ENCODE data around the gene FADS3.

FADS3 gene

GRCh38 chr11:61870541-61871031, 20.8 kb downstream of the FADS3 start:
- FAIRE-seq, result no peak
- TF ChIP-seq TAF1 (IDR thresholded peaks at IDR 0.05; ENCODE audit: borderline replicate concordance, low read depth, low read length) (no peak), POLR2A (IDR thresholded peaks at IDR 0.05; ENCODE audit: low read depth, low read length) (no peak), POLR2AphosphoS5 (IDR thresholded peaks at IDR 0.05; ENCODE audit: low read depth, low read length) (no peak)
- DNase-seq (ENCODE audit: insufficient read length), result no peak

DNA sequence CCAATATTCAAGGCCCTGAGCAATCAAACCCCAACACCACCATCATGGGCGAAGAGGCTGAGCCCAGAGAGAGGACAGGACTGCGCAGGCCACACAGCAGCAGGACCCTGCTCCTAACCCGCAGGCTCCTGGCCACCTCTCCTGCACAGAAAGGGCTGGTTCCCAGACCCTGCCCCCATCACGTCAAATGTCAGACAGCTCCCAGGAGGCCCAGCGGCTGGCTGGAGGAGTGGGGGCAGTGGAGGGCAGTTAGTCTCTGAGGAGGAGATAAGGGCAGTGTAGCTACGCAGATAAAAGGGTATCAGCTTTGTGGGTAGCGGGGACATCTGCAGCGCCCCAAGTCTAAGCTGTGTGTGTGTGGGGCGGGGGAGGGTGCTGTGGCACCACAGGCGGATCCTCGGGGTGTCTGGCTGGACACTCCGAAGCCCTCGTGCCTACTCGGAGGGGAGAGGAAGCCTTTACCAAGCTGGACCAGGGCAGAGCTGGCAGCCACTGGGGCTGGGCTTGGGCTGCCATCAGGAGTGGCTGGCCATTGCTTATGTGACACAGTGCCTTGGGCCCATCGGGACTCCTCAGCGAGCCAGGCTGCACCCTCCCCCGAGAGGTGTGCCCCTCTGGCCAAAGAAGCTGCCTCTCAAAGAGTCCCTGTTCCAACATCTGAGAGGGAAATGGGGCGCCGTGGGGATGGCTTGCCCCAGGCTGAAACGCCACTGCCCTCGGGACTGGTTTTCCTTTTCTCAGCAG, 21.5 kb downstream of the FADS3 start:
- no peak for FAIRE-seq
- DNase-seq (ENCODE audit: insufficient read length), result no peak
- TF ChIP-seq POLR2AphosphoS5 (IDR thresholded peaks at IDR 0.05; ENCODE audit: low read depth, low read length), result no peak
- no peak for TF ChIP-seq TAF1 (IDR thresholded peaks at IDR 0.05; ENCODE audit: borderline replicate concordance, low read depth, low read length)
- TF ChIP-seq POLR2A (IDR thresholded peaks at IDR 0.05; ENCODE audit: low read depth, low read length), result no peak

DNA sequence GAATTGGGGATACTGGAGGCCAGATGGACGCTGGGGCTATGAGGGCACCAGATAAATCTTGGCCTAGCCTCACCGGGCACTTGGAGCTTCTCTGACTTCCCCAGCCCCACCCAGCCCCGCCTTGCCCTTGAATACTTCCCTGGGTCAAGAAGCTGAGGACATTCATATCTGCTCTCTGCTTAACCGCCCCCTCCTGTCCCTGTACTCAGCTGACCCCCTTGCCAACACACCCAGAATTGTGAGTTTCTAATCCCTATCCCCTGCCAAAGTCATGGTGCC, 22.0 kb downstream of the FADS3 start:
- FAIRE-seq (no peak), DNase-seq (ENCODE audit: insufficient read length) (no peak)
- TF ChIP-seq POLR2A (IDR thresholded peaks at IDR 0.05; ENCODE audit: low read depth, low read length) (no peak), POLR2AphosphoS5 (IDR thresholded peaks at IDR 0.05; ENCODE audit: low read depth, low read length) (no peak), TAF1 (IDR thresholded peaks at IDR 0.05; ENCODE audit: borderline replicate concordance, low read depth, low read length) (no peak)

DNA sequence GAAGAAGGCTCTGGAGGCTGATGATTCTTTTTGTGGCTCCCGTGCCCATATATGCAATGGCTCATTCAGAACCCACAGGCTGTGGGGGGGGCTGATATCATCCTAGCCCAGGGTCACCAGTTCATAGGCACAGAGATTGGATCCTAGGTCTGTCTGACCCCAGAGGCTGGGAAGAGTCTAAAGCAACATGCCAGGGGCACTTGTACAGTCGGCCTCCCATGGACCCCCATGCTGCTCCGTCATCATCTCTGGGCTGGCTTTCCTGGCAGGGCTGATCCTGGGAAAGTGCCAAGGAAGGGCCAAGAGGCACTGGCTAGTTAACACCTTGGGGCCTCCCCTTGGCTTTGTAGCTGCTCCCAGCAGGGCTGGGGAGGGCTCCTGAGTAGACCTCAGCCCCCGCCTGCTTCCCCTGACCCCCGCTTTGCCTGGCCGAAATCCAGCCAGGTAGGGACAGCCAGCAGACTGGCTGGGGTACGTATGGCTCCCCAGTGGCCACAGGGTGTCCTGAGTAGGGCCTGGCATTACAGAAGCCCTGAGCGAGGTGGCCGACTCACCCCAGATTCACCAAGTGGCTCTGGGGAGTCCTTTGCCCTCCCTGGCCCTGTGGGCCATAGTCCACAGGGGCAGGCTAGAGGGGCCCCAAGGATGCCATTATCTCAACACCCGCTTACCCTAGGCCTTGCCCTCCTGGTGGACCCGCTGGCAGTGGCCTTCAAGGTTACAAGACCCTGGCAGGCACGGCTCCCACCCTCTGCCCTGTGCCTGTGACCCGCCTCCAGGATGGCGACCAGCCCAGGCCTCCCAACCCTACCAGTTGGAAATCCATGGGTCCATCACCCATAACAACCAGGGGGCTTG, 22.5 kb downstream of the FADS3 start:
- DNase-seq (ENCODE audit: insufficient read length) (no peak), FAIRE-seq (no peak)
- TF ChIP-seq POLR2A (IDR thresholded peaks at IDR 0.05; ENCODE audit: low read depth, low read length), result 0 out of 2 replicates have a peak, but pooled peaks have one; percentile 29
- TF ChIP-seq POLR2AphosphoS5 (IDR thresholded peaks at IDR 0.05; ENCODE audit: low read depth, low read length), result no peak

DNA sequence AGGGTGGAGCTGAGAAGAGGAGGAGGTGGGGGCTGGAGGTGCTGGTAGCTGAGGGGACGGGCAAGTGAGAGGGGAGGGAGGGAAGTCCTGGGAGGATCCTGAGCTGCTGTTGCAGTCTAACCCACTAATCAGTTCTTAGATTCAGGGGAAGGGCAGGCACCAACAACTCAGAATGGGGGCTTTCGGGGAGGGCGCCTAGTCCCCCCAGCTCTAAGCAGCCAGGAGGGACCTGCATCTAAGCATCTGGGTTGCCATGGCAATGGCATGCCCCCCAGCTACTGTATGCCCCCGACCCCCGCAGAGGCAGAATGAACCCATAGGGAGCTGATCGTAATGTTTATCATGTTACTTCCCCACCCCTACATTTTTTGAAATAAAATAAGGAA, 24.4 kb downstream of the FADS3 start:
- DNase-seq (ENCODE audit: insufficient read length), result no peak
- no peak for FAIRE-seq
- TF ChIP-seq POLR2A (IDR thresholded peaks at IDR 0.05; ENCODE audit: low read depth, low read length) (no peak), POLR2AphosphoS5 (IDR thresholded peaks at IDR 0.05; ENCODE audit: low read depth, low read length) (no peak), TAF1 (IDR thresholded peaks at IDR 0.05; ENCODE audit: borderline replicate concordance, low read depth, low read length) (no peak)

GRCh38 chr11:61866231-61866957, 25.0 kb downstream of the FADS3 start:
- DNase-seq (ENCODE audit: insufficient read length) (no peak), FAIRE-seq (no peak)
- TF ChIP-seq POLR2AphosphoS5 (IDR thresholded peaks at IDR 0.05; ENCODE audit: low read depth, low read length) (no peak), TAF1 (IDR thresholded peaks at IDR 0.05; ENCODE audit: borderline replicate concordance, low read depth, low read length) (no peak), POLR2A (IDR thresholded peaks at IDR 0.05; ENCODE audit: low read depth, low read length) (no peak)

GRCh38 chr11:61864814-61865775, 26.2 kb downstream of the FADS3 start:
- DNase-seq (ENCODE audit: insufficient read length), result no peak
- no peak for TF ChIP-seq POLR2A (IDR thresholded peaks at IDR 0.05; ENCODE audit: low read depth, low read length)
- TF ChIP-seq POLR2AphosphoS5 (IDR thresholded peaks at IDR 0.05; ENCODE audit: low read depth, low read length), result no peak
- TF ChIP-seq TAF1 (IDR thresholded peaks at IDR 0.05; ENCODE audit: borderline replicate concordance, low read depth, low read length), result no peak
- no peak for FAIRE-seq

DNA sequence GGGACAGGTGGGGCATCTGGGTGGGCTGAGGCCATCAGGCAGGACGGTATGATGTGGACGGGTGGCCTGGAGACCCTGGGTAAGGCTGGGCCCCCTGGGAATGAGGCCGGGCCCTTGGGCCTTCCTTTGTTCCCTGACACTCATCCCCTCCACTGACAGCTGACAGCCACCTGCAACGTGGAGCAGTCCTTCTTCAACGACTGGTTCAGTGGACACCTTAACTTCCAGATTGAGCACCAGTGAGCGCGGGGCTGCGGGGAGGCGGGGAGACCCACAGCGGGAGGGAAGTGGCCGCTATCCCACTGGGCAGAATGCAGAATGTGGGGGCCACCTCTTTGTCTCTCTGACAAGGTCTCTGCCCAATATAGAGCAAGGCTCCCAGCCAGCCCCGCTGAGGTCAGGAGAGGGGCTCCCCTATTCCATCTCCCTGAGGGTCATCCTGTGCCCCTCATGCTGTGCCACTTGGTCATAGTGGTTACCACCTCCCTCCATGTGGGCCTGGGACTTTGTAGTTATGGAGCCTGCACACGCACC, 27.7 kb downstream of the FADS3 start:
- no peak for TF ChIP-seq POLR2AphosphoS5 (IDR thresholded peaks at IDR 0.05; ENCODE audit: low read depth, low read length)
- no peak for TF ChIP-seq TAF1 (IDR thresholded peaks at IDR 0.05; ENCODE audit: borderline replicate concordance, low read depth, low read length)
- no peak for TF ChIP-seq POLR2A (IDR thresholded peaks at IDR 0.05; ENCODE audit: low read depth, low read length)
- DNase-seq (ENCODE audit: insufficient read length), result no peak
- no peak for FAIRE-seq

DNA sequence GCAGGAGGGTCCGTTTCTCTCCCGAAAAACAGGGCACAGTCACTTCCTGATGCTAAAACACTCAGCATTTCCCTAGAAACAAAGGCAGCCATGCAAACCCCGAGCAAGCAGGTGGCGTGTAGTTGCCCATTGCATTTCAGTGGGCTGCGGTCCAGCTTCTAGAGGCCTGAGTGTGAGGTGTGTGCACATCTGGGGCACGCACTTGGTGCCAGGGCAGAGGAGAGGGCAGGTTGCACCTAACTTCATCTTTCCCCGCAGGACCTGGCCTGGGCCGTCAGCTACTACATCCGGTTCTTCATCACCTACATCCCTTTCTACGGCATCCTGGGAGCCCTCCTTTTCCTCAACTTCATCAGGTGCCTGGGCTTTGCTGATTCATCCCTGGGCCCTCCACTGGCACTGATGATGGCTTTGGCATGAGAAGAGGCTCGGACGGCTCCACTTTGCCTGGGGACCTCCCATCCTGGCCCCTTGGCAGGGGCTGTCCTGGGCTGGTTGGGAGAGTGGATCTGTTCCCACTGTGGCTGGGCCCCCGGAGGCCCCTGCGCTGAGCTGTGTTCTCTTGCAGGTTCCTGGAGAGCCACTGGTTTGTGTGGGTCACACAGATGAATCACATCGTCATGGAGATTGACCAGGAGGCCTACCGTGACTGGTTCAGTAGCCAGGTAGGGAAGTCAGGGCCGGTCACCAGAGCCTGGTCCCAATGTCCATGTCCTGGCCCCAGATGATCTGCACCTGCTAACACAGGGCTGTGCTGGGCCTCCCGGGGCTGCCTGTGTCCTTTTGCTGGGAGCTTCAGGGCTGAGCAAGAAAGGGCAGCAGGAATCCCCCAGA, 28.4 kb downstream of the FADS3 start:
- TF ChIP-seq TAF1 (IDR thresholded peaks at IDR 0.05; ENCODE audit: borderline replicate concordance, low read depth, low read length), result no peak
- TF ChIP-seq POLR2AphosphoS5 (IDR thresholded peaks at IDR 0.05; ENCODE audit: low read depth, low read length), result no peak
- TF ChIP-seq POLR2A (IDR thresholded peaks at IDR 0.05; ENCODE audit: low read depth, low read length), result no peak
- DNase-seq (ENCODE audit: insufficient read length), result no peak
- FAIRE-seq, result no peak

GRCh38 chr11:61861634-61862033, 29.7 kb downstream of the FADS3 start:
- FAIRE-seq (no peak), DNase-seq (ENCODE audit: insufficient read length) (no peak)
- no peak for TF ChIP-seq TAF1 (IDR thresholded peaks at IDR 0.05; ENCODE audit: borderline replicate concordance, low read depth, low read length)
- TF ChIP-seq POLR2AphosphoS5 (IDR thresholded peaks at IDR 0.05; ENCODE audit: low read depth, low read length), result no peak
- TF ChIP-seq POLR2A (IDR thresholded peaks at IDR 0.05; ENCODE audit: low read depth, low read length), result no peak

Measured in GM12892 (cell line).